ENCODE data around the gene CHST11. TPM values are rescaled to one million over a fixed set of nuclear protein-coding genes. Genes with fewer than 3 reads are reported as not detected.

CHST11 gene
- total RNA-seq, 1 experiment from 2014 or later = 6.7 TPM

DNA sequence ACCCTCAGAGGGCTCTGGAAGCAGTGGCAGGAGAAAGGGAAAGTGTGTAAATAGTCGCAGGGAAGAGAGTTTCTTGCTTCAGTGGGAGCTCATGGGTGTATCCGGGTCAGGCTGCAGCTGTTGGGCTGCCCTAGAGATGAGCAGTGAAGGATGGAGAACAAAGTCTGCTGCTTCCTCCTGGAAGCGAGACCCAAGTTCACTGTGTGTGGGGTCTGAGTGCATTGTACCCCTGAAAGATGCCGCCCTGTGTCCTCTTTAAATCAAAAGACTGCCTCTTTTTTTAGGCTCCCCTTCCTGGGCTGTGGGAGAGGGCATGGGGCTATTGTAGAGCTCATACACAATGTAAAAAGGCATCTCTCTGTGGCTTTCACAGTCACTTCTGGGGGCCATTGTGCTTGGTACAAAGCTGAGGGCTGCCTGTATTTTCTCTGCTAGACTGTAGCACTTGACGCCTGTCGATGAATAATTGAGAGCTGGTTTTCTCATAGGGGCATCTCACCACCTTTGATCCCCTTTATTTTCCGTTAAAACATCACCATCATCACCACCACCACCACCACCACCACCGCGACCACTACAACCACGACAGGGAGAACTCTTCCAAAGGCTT is 16.7 kb downstream of the CHST11 start:
- no peak overlapping the region for H3K4ac ChIP-seq (ENCODE audit: low read depth, low read length)
- H3K4me1 Mint-ChIP-seq = peaks cover 25 to 32% of the 10 kb centered on the region in 2 experiments
- H3K27ac Mint-ChIP-seq = peak overlapping the region in 1 of 3 experiments; percentile 57; a peak in 4 of 7 replicates
- TF ChIP-seq, protein P1, sequence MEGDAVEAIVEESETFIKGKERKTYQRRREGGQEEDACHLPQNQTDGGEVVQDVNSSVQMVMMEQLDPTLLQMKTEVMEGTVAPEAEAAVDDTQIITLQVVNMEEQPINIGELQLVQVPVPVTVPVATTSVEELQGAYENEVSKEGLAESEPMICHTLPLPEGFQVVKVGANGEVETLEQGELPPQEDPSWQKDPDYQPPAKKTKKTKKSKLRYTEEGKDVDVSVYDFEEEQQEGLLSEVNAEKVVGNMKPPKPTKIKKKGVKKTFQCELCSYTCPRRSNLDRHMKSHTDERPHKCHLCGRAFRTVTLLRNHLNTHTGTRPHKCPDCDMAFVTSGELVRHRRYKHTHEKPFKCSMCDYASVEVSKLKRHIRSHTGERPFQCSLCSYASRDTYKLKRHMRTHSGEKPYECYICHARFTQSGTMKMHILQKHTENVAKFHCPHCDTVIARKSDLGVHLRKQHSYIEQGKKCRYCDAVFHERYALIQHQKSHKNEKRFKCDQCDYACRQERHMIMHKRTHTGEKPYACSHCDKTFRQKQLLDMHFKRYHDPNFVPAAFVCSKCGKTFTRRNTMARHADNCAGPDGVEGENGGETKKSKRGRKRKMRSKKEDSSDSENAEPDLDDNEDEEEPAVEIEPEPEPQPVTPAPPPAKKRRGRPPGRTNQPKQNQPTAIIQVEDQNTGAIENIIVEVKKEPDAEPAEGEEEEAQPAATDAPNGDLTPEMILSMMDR (conservative IDR thresholded peaks at IDR 0.05) = no peak
- no peak overlapping the region for H2BK20ac ChIP-seq (ENCODE audit: low read depth, low read length, poor library complexity, severe bottlenecking)
- no peaks in the 10 kb centered on the region for H3K9me3 ChIP-seq (ENCODE audit: control insufficient read depth, low read depth, low read length)
- H3K18ac ChIP-seq (ENCODE audit: insufficient read length, low read depth, low read length) = no peak overlapping the region
- no peak overlapping the region for H3K9ac ChIP-seq (ENCODE audit: extremely low read depth, insufficient read length, low read length)
- no peaks in the 10 kb centered on the region; the same call in 1 of the 2 replicates for H3K27me3 Mint-ChIP-seq (ENCODE audit: low read depth)
- no peak overlapping the region for H2BK15ac ChIP-seq (ENCODE audit: low read depth, low read length)
- H4K8ac ChIP-seq (replicated peaks; ENCODE audit: insufficient read length, low read depth, low read length) = no peak overlapping the region
- WGBS (ENCODE audit: extremely low coverage, insufficient read length, low lambda C conversion rate) = no CpG with 5 or more reads among the region's 10 CpGs
- no peaks in the 10 kb centered on the region for H3K27me3 ChIP-seq (ENCODE audit: insufficient read depth, low read length)
- no peak overlapping the region for H4K91ac ChIP-seq (ENCODE audit: insufficient read length, low read depth, low read length)
- H3K4me3 Mint-ChIP-seq = no peak overlapping the region
- no peaks in the 10 kb centered on the region for H3K79me1 ChIP-seq (ENCODE audit: insufficient read depth, low read depth, low read length, poor library complexity, severe bottlenecking)
- H2AK5ac ChIP-seq (ENCODE audit: insufficient read length, low read length) = no peak overlapping the region
- no peak overlapping the region for H2BK5ac ChIP-seq (ENCODE audit: insufficient read length, low read length)
- no peaks in the 10 kb centered on the region for H4K20me1 ChIP-seq (ENCODE audit: control insufficient read depth, insufficient read depth, insufficient read length)
- H3K14ac ChIP-seq (ENCODE audit: insufficient read depth, low read length) = no peak overlapping the region
- H3K27ac ChIP-seq (ENCODE audit: insufficient read length, low read depth, low read length) = no peak overlapping the region
- H3K23ac ChIP-seq (ENCODE audit: insufficient read length, low read depth, low read length) = no peak overlapping the region
- H2AFZ ChIP-seq (ENCODE audit: low read length) = no peak overlapping the region
- no peak overlapping the region for H3T11ph ChIP-seq (ENCODE audit: low read length)
- no peaks in the 10 kb centered on the region for H3K36me3 Mint-ChIP-seq (ENCODE audit: insufficient read depth in 1 of 3, low read depth in 3 of 3)
- no peaks in the 10 kb centered on the region; a peak in 1 of 5 replicates for H3K9me3 Mint-ChIP-seq
- H3K79me2 ChIP-seq (ENCODE audit: insufficient read depth, low read length) = no peaks in the 10 kb centered on the region; the same call in 1 of the 2 replicates
- H2BK12ac ChIP-seq (ENCODE audit: insufficient read length, low read depth, low read length) = no peak overlapping the region
- H3K4me2 ChIP-seq (ENCODE audit: insufficient read depth, insufficient read length, low read length) = no peak overlapping the region
- no peaks in the 10 kb centered on the region for H3K23me2 ChIP-seq (ENCODE audit: insufficient read length, low read depth, low read length, poor library complexity, severe bottlenecking)
- DNase-seq = no peak
- no peak overlapping the region for H3K56ac ChIP-seq (ENCODE audit: insufficient read length, low read depth, low read length)
- H2BK120ac ChIP-seq (ENCODE audit: low read depth, low read length, poor library complexity, severe bottlenecking) = no peak overlapping the region
- no peaks in the 10 kb centered on the region for H3K4me1 ChIP-seq (ENCODE audit: insufficient read depth, low read length)
- H4K5ac ChIP-seq (ENCODE audit: insufficient read length, low read depth, low read length) = no peak overlapping the region
